Stimulated activated CD8-positive, alpha-beta memory T cell treated with anti-CD3 and anti-CD28 coated beads, Interleukin-12 subunit alpha, Interleukin-12 subunit beta, amount 100 ng/mL, for 1 hour (primary cell): ENCODE results near the gene PITPNM3.

ENCODE experiments used
- DNase-seq: peaks from one replicate; pipeline ENCODE4 v3.0.0-alpha.2; 2020; ENCODE audit warnings: low read depth

PITPNM3 gene

DNA sequence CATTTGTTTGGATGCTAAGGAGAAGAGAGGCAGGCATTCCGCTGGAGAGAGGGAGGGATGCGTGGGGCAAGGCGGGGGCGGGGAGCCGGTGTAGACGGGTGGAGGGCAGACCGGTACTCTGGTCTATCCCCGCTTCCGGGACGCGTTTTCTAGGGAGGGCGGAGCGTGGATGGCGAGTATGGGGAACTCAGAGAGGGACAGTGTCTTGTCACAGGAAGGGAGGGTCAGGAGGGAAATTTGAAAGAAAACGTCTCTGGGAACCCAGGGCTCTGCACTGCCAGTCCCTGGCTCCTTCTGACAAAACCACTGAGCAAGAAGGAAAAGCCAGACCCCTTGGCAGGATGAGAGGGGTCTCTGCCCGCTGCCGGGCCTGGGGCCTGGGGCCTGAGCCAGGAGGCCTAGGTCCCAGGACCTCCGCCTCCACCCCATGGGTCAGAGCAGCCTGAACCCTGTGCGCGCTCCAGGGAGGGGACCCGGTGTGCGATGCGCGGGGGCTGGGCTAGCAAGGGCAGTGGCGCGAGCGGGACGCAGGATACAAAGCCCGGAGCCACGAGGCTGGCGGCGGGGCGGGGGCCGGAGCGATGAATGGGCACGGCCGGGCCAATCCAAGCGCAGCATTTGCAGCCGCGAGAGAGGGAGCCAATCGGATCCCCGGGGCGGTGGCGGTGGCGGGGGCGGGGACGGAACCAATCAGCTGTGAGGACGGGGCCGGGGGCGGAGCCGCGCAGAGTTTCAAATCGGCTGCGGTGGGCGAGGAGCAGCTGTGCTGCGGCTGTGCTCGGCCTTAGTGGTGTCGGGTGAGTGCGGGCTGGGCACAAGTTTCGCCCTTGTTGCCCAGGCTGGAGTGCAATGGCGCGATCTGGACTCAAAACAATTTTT, 112.4 kb downstream of the PITPNM3 start, which contains the start of gene PIMREG:
PIMREG (plus strand) TSS at position 764 of the 879 bp plus-strand sequence. CDS start 656 bp downstream, outside the sequence.
- DNase-seq: peak; percentile 84

- no peak for DNase-seq
These were observed 113.6 kb downstream of the PITPNM3 start for GRCh38 chr17:6442775-6443174.

- DNase-seq: no peak
These were observed 116.4 kb downstream of the PITPNM3 start for GRCh38 chr17:6439951-6440350.

- no peak for DNase-seq
These were observed 118.4 kb downstream of the PITPNM3 start for GRCh38 chr17:6437956-6438355.

GRCh38 chr17:6437466-6437865, 118.9 kb downstream of the PITPNM3 start:
- DNase-seq: no peak

DNA sequence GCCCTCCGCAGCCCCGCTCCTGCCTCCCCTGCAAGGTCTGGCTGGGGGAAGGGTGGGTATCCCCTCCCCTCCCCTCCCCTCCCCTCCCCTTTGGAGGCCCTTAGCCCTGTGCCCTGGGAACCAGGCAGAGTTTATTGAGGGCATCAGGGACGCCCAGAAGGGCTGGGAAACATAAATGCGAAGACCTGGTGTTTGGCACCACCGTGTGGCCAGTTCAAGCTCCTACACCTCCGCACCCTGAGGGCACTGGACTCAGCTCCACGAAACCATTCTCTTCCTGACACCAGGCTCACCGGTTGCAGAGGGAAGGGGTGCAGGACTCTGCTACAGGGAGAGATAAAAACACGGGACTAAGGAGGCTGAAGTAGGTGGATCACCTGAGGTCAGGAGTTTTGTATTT, 120.4 kb downstream of the PITPNM3 start:
- peak; percentile 37 for DNase-seq

- DNase-seq: no peak
These were observed 121.3 kb downstream of the PITPNM3 start, which contains the start of gene AIPL1 for GRCh38 chr17:6435051-6435450. Gene AIPL1, minus strand, starts transcription at chr17:6435121. Its CDS starts 17 bp downstream, at chr17:6435104.

GRCh38 chr17:6430769-6431168, 125.6 kb downstream of the PITPNM3 start:
- DNase-seq: no peak

DNA sequence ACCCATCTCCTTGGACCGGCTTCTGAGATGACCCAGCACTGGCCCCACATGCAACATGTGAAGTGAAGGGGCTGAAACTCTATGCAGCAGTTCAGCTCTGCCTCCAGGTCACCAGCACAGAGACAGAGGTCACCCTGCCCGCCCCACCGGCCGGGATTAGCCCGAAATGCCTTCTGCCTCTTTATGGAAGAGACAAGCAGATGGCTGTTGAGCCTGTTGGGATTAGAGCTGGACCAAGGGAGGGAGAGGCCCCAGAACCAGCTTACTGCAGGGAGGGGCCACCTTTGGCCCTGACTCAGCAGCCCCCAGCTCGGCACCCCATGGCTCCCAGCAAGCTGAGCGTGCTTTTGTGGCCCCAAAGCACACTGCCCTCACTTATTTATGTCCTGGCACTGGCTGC, 127.1 kb downstream of the PITPNM3 start:
- no peak for DNase-seq

- no peak for DNase-seq
These were observed 128.0 kb downstream of the PITPNM3 start for GRCh38 chr17:6428207-6428965.

GRCh38 chr17:6427279-6427781, 129.0 kb downstream of the PITPNM3 start:
- no peak for DNase-seq

DNA sequence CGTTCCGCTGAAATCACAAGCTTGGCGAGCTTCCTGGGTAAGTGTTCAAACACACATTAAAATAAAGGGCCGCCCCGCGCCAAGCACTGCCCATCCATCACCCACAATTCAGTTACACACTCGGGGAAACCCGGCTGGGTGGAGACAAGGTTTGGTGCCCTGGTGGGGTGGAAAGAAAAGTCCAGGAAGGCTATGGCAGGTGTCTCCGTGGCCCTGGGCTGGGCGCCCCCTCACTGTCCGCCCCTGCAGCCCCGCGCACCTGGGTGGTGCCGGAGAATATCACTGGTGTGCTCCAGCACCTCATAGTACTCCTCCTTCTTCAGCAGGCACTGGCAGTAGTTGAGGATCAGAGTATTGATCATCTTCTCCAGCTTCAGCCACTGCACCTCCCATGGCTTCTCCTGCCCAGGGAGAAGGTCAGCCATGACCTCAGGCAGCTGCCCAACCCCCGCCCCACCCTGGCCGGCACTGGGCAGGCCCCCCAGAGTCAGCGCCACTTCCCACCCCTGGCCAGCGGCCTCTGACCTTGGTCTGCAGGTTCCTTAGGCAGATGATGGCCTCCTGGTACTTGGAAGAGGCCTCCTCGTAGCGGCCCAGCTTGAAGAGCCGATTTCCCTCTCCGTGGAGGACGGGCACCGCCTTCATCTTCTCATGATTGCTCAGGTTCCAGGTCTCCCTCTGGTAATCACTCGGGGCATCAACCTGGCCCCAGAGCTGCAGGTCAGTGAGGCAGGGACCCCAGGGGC, 129.8 kb downstream of the PITPNM3 start:
- DNase-seq: no peak

- DNase-seq: no peak
These were observed 130.9 kb downstream of the PITPNM3 start for GRCh38 chr17:6425407-6425806.

GRCh38 chr17:6423931-6424330, 132.4 kb downstream of the PITPNM3 start:
- DNase-seq: no peak

GRCh38 chr17:6422654-6423241, 133.6 kb downstream of the PITPNM3 start:
- no peak for DNase-seq

DNA sequence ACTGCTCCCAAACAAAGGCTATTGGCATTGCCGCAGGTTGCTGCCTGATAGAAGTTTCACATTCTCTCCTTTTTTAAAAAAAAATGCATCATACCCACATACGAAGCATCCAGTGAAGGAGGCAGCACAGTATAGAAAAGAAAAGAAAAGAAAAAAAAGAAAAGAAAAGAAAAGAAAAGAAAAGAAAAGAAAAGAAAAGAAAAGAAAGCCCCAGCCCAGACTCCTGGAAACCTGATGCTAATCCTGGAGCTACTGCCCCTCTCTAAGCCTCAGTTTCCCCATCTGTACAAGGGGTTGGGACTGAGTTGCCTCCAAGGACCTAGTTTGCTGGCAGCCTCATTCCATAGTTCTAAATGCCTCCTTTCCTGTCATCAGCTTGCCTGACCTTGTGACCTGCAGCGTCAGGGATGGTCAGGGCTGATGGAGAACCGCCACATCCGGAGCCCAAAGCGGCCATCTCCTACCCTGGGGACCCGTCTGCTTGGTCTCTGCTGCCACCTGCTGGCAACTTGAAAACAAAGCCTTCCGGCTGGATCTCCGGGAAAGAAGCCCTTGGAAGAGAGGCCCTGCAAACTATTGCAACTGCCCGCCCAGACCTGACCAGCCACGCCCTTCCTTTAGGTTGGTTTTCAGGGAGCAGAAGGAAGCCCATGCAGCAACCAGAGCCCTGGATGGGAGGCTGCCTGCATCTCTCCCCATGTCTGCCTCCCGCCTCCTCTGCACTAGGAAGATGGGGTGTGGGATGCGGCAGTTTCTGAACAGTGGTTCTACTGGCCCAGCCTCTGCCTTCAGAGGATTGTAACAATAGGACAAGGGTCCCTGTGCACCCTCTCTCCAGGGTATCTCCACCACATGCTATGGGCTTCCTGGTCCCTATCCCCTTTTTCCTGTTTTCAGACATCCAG, 134.4 kb downstream of the PITPNM3 start:
- DNase-seq: peak; percentile 54

DNA sequence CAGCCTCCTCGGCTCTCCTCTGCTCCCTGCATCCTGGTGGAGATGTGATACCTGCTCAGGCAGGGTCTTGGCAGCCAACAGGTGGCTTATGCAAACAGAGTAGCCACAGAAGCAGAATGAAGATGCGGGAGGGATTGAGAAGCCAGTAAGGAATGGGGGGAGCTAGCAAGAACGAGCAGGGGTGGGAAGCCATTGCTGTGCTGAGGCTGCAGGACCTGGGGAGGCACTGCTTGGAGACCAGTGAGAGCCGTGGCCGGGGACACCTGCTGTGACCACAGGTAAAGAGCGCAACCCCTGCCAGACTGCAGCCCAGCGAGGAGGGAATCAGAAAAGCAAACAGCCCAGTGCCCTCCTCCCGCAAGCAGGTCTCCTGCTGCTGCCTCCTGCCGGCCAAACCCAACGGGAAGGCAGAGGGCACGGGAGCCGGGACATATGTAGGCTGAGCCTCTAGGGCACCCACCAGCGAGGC, 136.1 kb downstream of the PITPNM3 start:
- no peak for DNase-seq

DNA sequence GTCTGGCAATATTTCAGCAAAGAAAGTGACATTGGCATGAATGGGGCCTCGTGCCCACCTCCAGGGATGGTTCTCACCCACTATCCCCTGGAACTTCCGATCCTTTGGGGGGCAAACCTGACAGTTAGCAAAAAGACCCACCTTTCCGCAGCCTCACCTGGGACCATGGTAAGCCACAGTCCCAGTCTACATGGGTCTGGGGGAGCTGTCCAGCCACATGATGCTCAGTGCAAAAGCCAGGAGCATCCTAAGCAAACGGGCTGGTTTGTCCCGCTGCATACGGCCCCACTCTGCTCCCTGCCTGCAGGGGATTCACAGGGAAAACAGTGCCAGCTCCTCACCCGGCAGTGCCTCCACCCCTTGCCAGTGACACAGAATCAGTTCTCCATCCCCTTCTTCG, 140.7 kb downstream of the PITPNM3 start:
- DNase-seq: no peak

DNA sequence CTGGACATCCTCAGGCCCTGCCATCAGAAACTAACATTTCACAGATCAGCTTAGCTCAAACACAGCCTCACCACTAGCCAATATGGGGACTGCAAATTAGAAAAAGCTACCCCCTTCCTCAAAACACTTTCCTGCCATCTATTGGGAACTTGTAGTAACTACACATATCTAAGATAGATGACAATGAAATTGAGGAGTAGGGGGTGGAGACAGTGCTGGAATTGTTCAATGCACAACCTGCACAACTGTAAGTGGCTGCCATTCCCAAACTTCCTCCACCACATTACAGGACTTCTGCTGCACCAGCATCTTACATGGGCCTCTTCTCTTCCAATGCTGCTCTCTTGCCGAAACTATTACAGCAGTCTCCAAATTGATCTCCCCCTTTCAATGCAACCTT, 143.3 kb downstream of the PITPNM3 start:
- DNase-seq: no peak

GRCh38 chr17:6408735-6409134, 147.6 kb downstream of the PITPNM3 start:
- DNase-seq: no peak
